Measurements from ENCODE around the gene RFX1. TPM values are rescaled to one million over a fixed set of nuclear protein-coding genes. Genes with fewer than 3 reads are reported as not detected.
A peak's percentile ranks its signal among the peaks of the same experiment; 100 is the strongest.

The RFX1 gene
- total and polyA plus RNA-seq, 2 donors (not counting 1 experiment from before 2014, with no cell fraction given): 9.2 to 33.3 TPM

DNA sequence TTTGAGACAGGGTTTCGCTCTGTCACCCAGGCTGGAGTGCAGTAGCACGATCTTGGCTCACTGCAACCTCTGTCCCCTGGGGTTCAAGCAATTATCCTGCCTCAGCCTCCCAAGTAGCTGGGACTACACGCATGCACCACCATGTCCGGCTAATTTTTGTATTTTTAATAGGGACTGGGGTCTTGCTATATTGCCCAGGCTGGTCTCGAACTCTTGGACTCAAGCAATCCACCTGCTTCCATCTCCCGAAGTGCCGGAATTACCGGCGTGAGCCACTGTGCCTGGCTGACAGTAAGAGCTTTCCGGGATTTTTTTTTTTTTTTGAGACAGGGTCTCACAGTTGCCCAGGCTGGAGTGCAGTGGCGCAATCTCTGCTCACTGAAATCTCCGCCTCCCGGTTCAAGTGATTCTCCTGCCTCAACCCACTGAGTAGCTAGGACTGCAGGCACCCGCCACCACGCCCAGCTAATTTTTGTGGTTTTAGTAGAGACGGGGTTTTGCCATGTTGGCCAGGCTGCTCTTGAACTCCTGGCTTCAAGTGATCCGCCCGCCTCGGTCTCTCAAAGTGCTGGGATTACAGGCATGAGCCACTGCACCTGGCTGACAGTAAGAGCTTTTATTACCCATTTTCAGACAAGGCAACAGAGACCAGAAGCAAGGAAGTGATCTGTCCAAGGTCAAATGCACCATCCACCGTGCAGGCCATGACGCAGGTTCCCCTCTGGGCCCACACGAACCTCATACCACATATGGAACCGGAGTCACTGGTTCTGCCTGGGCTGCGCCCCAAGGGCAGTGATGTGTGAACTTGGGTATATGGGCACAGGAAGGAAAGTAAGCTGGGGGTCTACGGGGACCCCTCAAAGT, 21.0 kb downstream of the RFX1 start:
- H3K27ac ChIP-seq (ENCODE audit: low read length in 2 of 2): peak overlapping the region; percentile 95 to 99
- peaks cover 72% of the 10 kb centered on the region for H3K4me1 Mint-ChIP-seq
- ATAC-seq (ENCODE audit: low read depth) (peak; percentile 46), DNase-seq (peak; percentile 87)
- intact Hi-C loops (cut with micrococcal nuclease): no loop called here
- H3K9ac ChIP-seq (ENCODE audit: low read length): peak overlapping the region; percentile 48
- peaks cover 0 to 4% (median 0%) of the 10 kb centered on the region in 4 experiments for H3K27me3 ChIP-seq (replicated peaks in 1 of 4; ENCODE audit: control extremely low read depth in 1 of 4, control insufficient read depth in 3 of 4, insufficient read depth in 4 of 4, low read length in 3 of 4)
- TF ChIP-seq, protein P1, sequence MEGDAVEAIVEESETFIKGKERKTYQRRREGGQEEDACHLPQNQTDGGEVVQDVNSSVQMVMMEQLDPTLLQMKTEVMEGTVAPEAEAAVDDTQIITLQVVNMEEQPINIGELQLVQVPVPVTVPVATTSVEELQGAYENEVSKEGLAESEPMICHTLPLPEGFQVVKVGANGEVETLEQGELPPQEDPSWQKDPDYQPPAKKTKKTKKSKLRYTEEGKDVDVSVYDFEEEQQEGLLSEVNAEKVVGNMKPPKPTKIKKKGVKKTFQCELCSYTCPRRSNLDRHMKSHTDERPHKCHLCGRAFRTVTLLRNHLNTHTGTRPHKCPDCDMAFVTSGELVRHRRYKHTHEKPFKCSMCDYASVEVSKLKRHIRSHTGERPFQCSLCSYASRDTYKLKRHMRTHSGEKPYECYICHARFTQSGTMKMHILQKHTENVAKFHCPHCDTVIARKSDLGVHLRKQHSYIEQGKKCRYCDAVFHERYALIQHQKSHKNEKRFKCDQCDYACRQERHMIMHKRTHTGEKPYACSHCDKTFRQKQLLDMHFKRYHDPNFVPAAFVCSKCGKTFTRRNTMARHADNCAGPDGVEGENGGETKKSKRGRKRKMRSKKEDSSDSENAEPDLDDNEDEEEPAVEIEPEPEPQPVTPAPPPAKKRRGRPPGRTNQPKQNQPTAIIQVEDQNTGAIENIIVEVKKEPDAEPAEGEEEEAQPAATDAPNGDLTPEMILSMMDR (IDR thresholded peaks at IDR 0.05): no peak
- TF ChIP-seq EZH2 (IDR thresholded peaks at IDR 0.05; ENCODE audit: borderline replicate concordance, insufficient read depth, low read depth, low read length, poor library complexity, severe bottlenecking): no peak
- H3K9me3 ChIP-seq (ENCODE audit: control extremely low read depth in 1 of 3, control insufficient read depth in 2 of 3, insufficient read depth in 1 of 3, low read length in 2 of 3): no peaks in the 10 kb centered on the region
- ChIA-PET CTCF (interaction anchor here (0.9 to 5.4 kb wide), 8 partner anchors 25 to 89 kb away, joined by 3 to 29 read pairs (median 6); partner anchors contain the start of genes DCAF15 and IL27RA), POLR2A (interaction anchor here (0.6 to 3.5 kb wide), 10 partner anchors 10 to 198 kb away, joined by 3 to 42 read pairs (median 4); partner anchors contain the start of genes DCAF15, IL27RA and RFX1)
- H4K20me1 ChIP-seq (ENCODE audit: control insufficient read depth, insufficient read depth, low read length, poor library complexity, severe bottlenecking): no peaks in the 10 kb centered on the region
- H3K79me2 ChIP-seq (ENCODE audit: control insufficient read depth, insufficient read depth, low read length): peaks cover 28% of the 10 kb centered on the region
- peak overlapping the region in 1 of 5 experiments; percentile 28 for H3K4me3 ChIP-seq (ENCODE audit: control extremely low read depth in 1 of 5, extremely low read depth in 1 of 5, insufficient read depth in 1 of 5, low read depth in 2 of 5, low read length in 4 of 5)
- no peaks in the 10 kb centered on the region for H3K9me3 Mint-ChIP-seq (ENCODE audit: insufficient read depth)
- no peaks in the 10 kb centered on the region for H3K27me3 Mint-ChIP-seq
- peaks cover 62 to 81% of the 10 kb centered on the region in 2 donors for H3K4me1 ChIP-seq (ENCODE audit: control insufficient read depth in 2 of 2, insufficient read depth in 2 of 2, low read length in 2 of 2)
- WGBS (ENCODE audit: insufficient coverage): 66% methylated on average over 17 of the region's 25 CpGs
- no peak overlapping the region for H2AFZ ChIP-seq (ENCODE audit: insufficient read depth, low read depth, low read length, poor library complexity, severe bottlenecking)
- H3K36me3 ChIP-seq (replicated peaks in 1 of 2; ENCODE audit: control extremely low read depth in 1 of 2, control insufficient read depth in 1 of 2, extremely low read depth in 1 of 2, insufficient read depth in 2 of 2, low read length in 1 of 2): peaks cover 0 to 8% of the 10 kb centered on the region in 2 experiments
- H3K4me3 Mint-ChIP-seq: peak overlapping the region; percentile 83
- H3K27ac Mint-ChIP-seq: peak overlapping the region; percentile 99
- peak overlapping the region; percentile 89 for H3K4me2 ChIP-seq (replicated peaks; ENCODE audit: low read depth, low read length, poor library complexity, severe bottlenecking)

Data from B cell (primary cell).